Measurements from ENCODE around the gene PNKD. TPM values are rescaled to one million over a fixed set of nuclear protein-coding genes. Genes with fewer than 3 reads are reported as not detected.
A peak's percentile ranks its signal among the peaks of the same experiment; 100 is the strongest.

The PNKD gene
- total RNA-seq, 1 donor from 2014 or later: 22.3 TPM

DNA sequence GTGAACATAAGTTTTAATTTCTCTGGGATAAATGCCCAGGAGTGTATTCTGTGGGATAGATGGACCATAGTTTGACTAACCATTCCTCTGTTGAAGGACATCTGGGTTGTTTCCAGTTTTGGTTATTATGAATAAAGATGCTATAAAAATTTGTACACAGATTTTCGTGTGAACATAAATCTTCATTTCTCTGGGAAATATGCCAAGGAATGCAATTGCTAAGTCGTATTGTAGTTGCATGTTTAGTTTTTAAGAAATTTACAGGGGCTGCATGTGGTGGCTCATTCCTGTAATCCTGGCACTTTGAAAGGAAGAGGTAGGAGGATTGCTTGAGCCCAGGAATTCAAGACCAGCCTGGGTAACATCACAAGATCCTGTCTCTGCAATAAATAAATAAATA, 104.9 kb downstream of the PNKD start:
- DNase-seq: peak; percentile 54

GRCh38 chr2:218378053-218378452, 107.7 kb downstream of the PNKD start:
- no peak for DNase-seq

- DNase-seq: no peak
These were observed 111.6 kb downstream of the PNKD start, which contains the start of gene SLC11A1 for GRCh38 chr2:218381916-218382366. Gene SLC11A1 (plus strand): TSS chr2:218382273. CDS start chr2:218382369, 96 bp downstream.

DNA sequence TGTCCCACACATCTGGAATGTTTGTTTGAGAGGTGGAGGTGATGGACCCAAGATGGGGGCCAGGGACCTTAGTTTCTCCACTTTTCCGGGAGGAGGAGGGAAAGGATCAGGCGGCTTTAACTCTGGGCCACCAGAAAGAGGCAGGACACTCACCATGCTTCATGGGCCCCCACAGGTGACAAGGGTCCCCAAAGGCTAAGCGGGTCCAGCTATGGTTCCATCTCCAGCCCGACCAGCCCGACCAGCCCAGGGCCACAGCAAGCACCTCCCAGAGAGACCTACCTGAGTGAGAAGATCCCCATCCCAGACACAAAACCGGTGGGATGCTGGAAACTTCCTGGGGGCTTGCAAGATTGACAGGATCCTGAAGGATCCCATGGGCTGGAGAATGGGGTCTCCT, 112.5 kb downstream of the PNKD start:
- no peak for DNase-seq

- DNase-seq: no peak
These were observed 113.7 kb downstream of the PNKD start for GRCh38 chr2:218383892-218384519.

DNA sequence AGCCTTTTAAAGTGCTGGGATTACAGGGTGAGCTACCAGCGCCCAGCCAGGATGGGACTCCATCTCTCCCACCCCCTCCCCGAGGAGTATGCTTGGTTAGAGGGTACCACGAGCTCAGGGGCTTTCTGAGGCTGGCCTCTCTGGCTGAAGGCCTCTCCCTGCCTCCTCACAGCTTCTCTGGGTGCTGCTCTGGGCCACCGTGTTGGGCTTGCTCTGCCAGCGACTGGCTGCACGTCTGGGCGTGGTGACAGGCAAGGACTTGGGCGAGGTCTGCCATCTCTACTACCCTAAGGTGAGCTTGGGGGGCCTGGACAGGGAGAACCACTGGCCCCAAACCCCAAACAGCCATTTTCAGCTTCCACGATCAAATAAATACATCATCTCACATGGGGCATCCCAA, 114.7 kb downstream of the PNKD start:
- DNase-seq: no peak

DNA sequence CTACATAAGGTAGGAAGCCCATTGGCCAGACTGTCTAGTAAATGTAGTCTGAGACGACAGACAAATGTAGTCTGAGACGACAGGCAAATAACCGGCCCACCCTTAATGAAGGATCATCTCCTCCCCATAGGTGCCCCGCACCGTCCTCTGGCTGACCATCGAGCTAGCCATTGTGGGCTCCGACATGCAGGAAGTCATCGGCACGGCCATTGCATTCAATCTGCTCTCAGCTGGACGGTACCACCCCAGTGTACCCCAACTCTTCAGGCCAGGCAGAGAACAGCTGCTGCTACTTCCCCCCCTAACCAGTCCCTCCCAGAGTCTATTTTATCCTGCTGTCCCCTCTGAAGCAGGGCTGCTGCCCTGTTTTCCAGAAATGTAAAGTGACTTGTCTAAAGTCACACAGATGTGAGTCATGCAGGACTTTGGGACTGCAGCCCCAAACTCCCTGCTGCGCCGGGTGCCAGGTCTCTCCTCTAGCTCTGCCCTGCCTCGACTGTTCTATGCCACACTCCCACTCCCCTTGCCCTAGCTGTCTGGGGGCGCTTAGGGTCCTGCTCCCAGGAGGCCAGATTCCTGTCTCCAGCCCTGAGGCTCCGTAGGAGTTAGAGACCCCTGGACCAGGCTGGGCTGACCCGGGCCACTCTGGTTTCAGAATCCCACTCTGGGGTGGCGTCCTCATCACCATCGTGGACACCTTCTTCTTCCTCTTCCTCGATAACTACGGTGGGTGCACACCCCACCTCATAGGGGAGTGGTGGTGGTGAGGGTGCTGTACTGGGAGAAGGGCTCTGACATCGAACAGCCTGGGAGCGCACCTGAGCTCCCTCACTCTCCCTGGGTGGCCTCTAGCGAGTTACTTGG, 116.4 kb downstream of the PNKD start:
- DNase-seq: no peak

GRCh38 chr2:218387369-218388194, 117.3 kb downstream of the PNKD start:
- DNase-seq: peak; percentile 68

DNA sequence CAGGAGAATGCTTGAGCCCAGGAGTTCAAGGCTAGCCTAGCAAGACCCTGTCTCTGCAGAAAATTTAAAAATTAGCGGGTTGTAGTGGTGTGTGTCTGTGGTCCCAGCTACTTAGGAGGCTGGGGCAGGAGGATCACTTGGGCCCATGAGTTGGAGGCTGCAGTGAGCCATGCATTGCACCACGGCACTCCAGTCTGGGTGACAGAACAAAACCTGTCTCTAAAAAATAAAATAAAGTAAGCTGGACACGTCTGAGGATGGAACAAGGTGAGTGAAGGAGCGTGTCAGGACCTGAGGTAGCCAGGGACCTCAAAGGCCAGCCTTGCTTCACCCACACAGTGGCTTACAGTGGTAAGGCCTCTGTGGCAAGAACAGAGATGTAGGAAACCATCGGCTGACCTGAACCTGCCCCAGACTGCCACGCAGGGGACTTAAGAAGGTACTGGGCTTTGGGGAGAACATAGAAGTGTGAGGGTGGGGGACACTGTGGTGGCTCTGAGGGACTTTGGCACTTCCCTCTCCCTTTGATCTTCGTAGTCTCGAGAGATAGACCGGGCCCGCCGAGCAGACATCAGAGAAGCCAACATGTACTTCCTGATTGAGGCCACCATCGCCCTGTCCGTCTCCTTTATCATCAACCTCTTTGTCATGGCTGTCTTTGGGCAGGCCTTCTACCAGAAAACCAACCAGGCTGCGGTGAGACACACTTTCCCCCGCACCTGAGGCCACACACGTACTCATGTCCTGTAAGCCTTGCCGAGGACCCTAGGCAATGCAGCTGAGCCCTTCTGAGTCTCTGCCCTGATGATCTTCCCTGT, 119.2 kb downstream of the PNKD start:
- DNase-seq: no peak

DNA sequence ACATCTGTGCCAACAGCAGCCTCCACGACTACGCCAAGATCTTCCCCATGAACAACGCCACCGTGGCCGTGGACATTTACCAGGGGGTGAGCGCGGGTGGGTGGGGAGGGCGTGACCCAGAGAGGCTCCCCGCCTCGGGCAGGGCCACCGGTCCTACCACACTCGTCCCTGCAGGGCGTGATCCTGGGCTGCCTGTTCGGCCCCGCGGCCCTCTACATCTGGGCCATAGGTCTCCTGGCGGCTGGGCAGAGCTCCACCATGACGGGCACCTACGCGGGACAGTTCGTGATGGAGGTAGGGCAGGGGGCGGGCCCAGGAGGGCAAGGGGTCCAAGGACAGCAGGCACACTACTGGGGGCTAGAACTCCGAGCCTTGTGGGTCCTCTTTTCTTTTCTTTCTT, 120.9 kb downstream of the PNKD start:
- no peak for DNase-seq

DNA sequence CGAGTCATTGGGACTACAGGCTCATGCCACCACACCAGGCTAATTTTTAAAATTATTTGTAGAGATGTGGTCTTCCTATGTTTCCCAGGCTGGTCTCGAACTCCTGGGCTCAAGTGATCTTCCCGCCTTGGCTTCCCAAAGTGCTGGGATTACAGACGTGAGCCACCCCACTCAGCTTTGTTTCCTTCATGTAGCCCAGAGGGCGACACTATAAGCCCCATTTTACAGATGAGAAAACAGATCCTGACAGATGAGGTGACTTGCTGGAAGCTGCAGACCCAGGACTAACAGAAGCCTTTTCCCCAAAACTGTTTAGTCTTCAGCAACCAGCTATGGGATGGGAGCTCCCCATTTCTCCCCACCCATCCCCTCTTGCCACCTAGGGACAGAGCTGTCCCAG, 122.1 kb downstream of the PNKD start:
- DNase-seq: no peak

DNA sequence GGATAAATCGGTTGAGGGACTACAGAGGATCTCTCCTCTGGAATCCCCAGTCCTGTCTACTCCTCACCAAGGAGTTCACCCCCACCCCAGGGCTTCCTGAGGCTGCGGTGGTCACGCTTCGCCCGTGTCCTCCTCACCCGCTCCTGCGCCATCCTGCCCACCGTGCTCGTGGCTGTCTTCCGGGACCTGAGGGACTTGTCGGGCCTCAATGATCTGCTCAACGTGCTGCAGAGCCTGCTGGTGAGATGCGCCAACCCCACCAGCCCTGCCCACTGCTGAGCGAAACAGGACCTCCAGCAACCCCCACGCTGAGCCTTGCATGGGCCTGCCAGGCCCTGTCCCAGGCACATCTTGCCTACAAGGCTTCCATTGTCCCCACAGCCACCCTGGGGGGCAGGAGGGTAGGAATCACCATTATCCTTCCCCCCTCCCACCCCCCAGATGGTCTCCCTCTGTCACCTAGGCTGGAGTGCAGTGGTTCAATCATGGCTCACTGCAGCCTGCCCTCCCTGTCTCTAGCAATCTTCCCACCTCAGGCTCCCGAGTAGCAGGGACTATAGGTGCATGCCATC, 122.7 kb downstream of the PNKD start:
- DNase-seq: no peak

- DNase-seq: no peak
These were observed 123.5 kb downstream of the PNKD start for GRCh38 chr2:218393750-218394290.

DNA sequence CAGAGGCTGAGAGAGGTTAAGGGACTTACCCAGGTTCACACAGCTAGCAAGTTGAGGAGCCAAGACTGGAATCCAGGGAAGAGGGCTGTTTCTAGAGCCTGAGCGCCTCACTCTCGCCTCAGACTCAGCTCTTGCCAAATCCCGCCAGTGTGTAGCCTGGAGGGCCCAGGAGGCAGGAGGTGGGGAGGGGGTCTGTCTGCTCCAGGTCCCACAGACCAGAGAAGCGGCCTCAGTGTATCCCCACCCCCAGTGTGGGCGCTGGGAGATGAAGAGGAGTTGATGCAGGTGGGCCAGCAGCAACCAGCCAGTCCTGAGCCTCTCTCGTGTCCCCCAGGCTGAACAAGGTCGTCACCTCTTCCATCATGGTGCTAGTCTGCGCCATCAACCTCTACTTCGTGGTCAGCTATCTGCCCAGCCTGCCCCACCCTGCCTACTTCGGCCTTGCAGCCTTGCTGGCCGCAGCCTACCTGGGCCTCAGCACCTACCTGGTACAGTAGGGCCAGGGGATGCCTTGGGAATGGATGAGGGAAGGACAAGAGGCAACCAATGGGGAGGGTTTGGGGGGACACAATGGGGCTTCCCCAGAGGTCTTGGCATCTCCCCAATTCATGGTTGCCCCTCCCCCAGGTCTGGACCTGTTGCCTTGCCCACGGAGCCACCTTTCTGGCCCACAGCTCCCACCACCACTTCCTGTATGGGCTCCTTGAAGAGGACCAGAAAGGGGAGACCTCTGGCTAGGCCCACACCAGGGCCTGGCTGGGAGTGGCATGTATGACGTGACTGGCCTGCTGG, 124.2 kb downstream of the PNKD start:
- no peak for DNase-seq

DNA sequence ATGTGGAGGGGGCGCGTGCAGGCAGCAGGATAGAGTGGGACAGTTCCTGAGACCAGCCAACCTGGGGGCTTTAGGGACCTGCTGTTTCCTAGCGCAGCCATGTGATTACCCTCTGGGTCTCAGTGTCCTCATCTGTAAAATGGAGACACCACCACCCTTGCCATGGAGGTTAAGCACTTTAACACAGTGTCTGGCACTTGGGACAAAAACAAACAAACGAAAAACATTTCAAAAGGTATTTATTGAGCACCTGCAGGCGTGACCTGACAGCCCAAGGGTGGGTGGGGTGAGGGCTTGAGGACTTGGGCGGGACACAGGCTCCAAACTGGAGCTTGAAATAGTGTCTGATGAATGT, 124.7 kb downstream of the PNKD start:
- DNase-seq: no peak

DNA sequence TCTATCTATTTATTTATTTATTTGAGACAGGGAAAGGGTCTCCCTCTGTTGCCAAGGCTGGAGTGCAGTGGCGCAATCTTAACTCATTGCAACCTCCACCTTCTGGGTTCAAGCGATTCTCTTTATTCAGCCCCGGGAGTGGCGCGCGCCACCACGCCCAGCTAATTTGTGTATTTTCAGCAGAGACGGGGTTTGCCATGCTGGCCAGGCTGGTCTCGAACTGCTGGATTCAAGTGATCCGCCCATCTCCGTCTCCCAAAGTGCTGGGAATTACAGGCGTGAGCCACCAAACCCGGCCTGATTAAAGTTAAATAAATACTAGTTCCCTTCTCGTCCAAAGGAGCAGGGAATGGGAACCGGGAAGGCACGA, 125.1 kb downstream of the PNKD start:
- no peak for DNase-seq

DNA sequence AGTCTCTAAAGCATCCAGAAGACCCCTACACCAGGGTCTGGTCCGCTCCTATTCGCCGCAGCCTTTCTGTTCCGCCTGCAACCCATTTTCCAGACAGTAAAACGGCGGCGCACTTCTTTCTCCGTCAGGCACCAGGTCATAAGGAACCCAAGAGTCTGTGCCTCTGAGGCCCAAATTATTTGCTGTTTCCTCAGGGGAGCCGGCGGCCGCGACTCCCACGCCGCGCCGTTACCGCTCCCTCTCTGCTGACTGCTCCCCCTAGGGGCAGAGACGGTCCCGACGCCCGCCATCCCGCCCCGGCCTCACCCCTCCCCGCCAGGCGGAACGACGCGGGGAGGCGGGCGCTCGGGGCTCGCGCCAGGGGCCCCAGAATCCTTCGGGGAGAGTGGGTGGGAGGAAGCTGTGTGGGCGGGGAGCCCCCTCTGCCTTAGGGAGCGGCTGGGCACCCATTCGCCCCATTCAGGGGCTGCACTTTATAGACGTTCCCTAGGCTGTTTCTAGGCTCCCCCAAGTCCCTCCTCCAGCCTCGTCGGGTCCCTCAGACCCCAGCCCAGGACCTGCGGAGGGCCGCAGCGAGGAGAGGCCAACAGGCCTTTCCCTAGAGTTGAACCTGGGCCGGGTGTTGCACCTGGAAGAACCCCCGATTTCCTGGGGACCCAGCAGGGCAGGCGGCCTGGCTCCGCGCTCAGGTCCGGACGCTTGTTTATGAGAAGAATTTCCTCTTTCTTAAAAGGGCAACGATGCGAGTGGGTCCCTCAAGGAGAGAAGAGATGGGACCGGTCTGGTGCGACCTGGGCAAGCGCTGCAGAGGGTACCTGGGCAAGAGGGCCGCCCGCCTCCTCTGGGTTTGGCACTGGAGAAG, 125.7 kb downstream of the PNKD start:
- DNase-seq: peak; percentile 97
